GM12878 (cell line): ENCODE measurements around the gene SERTAD2. TPM values are rescaled to one million over a fixed set of nuclear protein-coding genes. Genes with fewer than 3 reads are reported as not detected.

Experiments
- BACH1 ChIP-seq: fragments of 450-650 bp; IDR thresholded peaks from 2 replicates; pipeline ENCODE4 v1.6.1; 2017; ENCODE audit warnings: mild to moderate bottlenecking, borderline replicate concordance
- BCL3 ChIP-seq: IDR thresholded peaks from 2 replicates; pipeline ENCODE4 v1.6.1; 2011; ENCODE audit warnings: borderline replicate concordance, low read depth, mild to moderate bottlenecking, moderate library complexity, low read length; ENCODE audit not compliant: insufficient read depth, poor library complexity, severe bottlenecking
- CBX3 ChIP-seq: fragments of 200-600 bp; sonication (generic); IDR thresholded peaks from 2 replicates; pipeline ENCODE4 v1.6.1; 2016; ENCODE audit warnings: low read depth, borderline replicate concordance
- E4F1 ChIP-seq: fragments of 450-650 bp; IDR thresholded peaks from 2 replicates; pipeline ENCODE4 v1.6.1; 2018; ENCODE audit warnings: borderline replicate concordance, mild to moderate bottlenecking; ENCODE audit not compliant: partially characterized antibody
- EED ChIP-seq: sonication (generic); IDR thresholded peaks from 2 replicates; pipeline ENCODE4 v1.6.1; 2016; ENCODE audit warnings: antibody characterized with exemption, low read depth
- FOS ChIP-seq: IDR thresholded peaks from 3 replicates; pipeline ENCODE4 v1.6.1; 2011; ENCODE audit warnings: borderline replicate concordance; ENCODE audit not compliant: insufficient read length; ENCODE audit errors: extremely low read depth
- IKZF1 ChIP-seq: fragments of 450-650 bp; conservative IDR thresholded peaks from 2 replicates; pipeline ENCODE4 v1.6.1; 2017; ENCODE audit warnings: antibody characterized with exemption, mild to moderate bottlenecking
- IKZF2 ChIP-seq, 2 experiments: fragments of 450-650 bp; IDR thresholded peaks; 2 replicates each; pipeline ENCODE4 v1.6.1; 2017; ENCODE audit warnings: mild to moderate bottlenecking in 2 of 2, moderate library complexity in 2 of 2
- KDM1A ChIP-seq: fragments of 200-600 bp; sonication (generic); IDR thresholded peaks from 2 replicates; pipeline ENCODE4 v1.6.1; 2016; ENCODE audit warnings: borderline replicate concordance
- KLF5 ChIP-seq: fragments of 450-650 bp; IDR thresholded peaks from 2 replicates; pipeline ENCODE4 v1.6.1; 2014; ENCODE audit warnings: mild to moderate bottlenecking; ENCODE audit not compliant: partially characterized antibody
- MAX ChIP-seq: IDR thresholded peaks from 2 replicates; pipeline ENCODE4 v1.6.1; 2012; ENCODE audit warnings: low read depth, low read length, improper control_type of control experiment
- MXI1 ChIP-seq: fragments of 150-350 bp; IDR thresholded peaks from 2 replicates; pipeline ENCODE4 v1.6.1; 2011; ENCODE audit warnings: low read depth, mild to moderate bottlenecking, inconsistent platforms, low read length, improper control_type of control experiment
- POLR2A ChIP-seq: IDR thresholded peaks from 2 replicates; pipeline ENCODE4 v1.6.1; 2011; ENCODE audit warnings: low read depth, mild to moderate bottlenecking, low read length
- POU2F2 ChIP-seq: IDR thresholded peaks from 3 replicates; pipeline ENCODE4 v1.6.1; 2011; ENCODE audit warnings: low read depth, mild to moderate bottlenecking, low read length, borderline replicate concordance
- PRDM15 ChIP-seq: fragments of 450-650 bp; formaldehyde crosslinking; IDR thresholded peaks from 2 replicates; pipeline ENCODE4 v1.4.0; 2020; ENCODE audit warnings: mild to moderate bottlenecking, moderate library complexity
- RBBP5 ChIP-seq: fragments of 200-600 bp; sonication (generic); conservative IDR thresholded peaks from 2 replicates; pipeline ENCODE4 v1.6.1; 2016
- RELB ChIP-seq: fragments of 450-650 bp; IDR thresholded peaks from 2 replicates; pipeline ENCODE4 v1.6.1; 2017; ENCODE audit warnings: low read depth, mild to moderate bottlenecking, moderate library complexity
- SREBF1 ChIP-seq: IDR thresholded peaks from 2 replicates; pipeline ENCODE4 v1.6.1; 2012; ENCODE audit warnings: mild to moderate bottlenecking, low read length
- STAT3 ChIP-seq: IDR thresholded peaks from 2 replicates; pipeline ENCODE4 v1.6.1; 2011; ENCODE audit warnings: low read depth, low read length, improper control_type of control experiment
- TAF1 ChIP-seq: IDR thresholded peaks from 2 replicates; pipeline ENCODE4 v1.6.1; 2011; ENCODE audit warnings: mild to moderate bottlenecking, low read depth, low read length, borderline replicate concordance
- TCF12 ChIP-seq: IDR thresholded peaks from 2 replicates; pipeline ENCODE4 v1.6.1; 2011; ENCODE audit warnings: low read depth, mild to moderate bottlenecking, low read length
- ZNF24 ChIP-seq: fragments of 450-650 bp; IDR thresholded peaks from 2 replicates; pipeline ENCODE4 v1.6.1; 2017; ENCODE audit warnings: antibody characterized with exemption, mild to moderate bottlenecking
- polyA plus RNA-seq, 11 experiments: library from polyadenylated mRNA; depleted of rRNA in 4 of 11; unstranded in 6 of 11; stranded (reverse) in 5 of 11; fragments of >200 nt; fragmentation: Nextera tagmentation in 4 of 11; fragmentation: Illumina TruSeq in 1 of 11; extraction: Ambion mirVana in 4 of 11; extraction: Trizol in 1 of 11; gene quantifications; 1 replicate in 1 of 11; 2 replicates in 10 of 11; pipeline versions ENCODE4 v1.2.1 to v1.2.3, GENCODE V29; 2011 to 2016; ENCODE audit warnings: inconsistent platforms in 2 of 11, missing spikeins in 2 of 11, low read depth in 1 of 11
- total RNA-seq, 4 experiments: library from RNA; depleted of rRNA in 3 of 4; stranded (reverse); fragments of >200 nt in 3 of 4; fragmentation: Illumina TruSeq in 1 of 4; extraction: Trizol in 1 of 4; gene quantifications; 2 replicates each; pipeline versions ENCODE4 v1.2.1 to v1.2.3, GENCODE V29; 2013 to 2021

SERTAD2 gene
- total and polyA plus RNA-seq, 10 of the 15 experiments (the other 5 are each of a cell fraction or from before 2014, with no cell fraction given): 7.9 to 28.7 (median 20.1) TPM

- TF ChIP-seq BCL3 (no peak), POLR2A (0 out of 2 replicates have a peak, but pooled peaks have one; percentile 33), TAF1 (no peak), SREBF1 (no peak), STAT3 (no peak), ZNF24 (no peak), IKZF2 (IDR thresholded peaks at IDR 0.05) (peak in 1 of 2 experiments; percentile 32; a peak in 2 of 4 replicates), RBBP5 (no peak), KLF5 (no peak), BACH1 (no peak; the same call in 1 of the 2 replicates), EED (peak; percentile 50; the same call in 1 of the 2 replicates), MAX (peak; percentile 66; the same call in 1 of the 2 replicates), POU2F2 (0 out of 3 replicates have a peak, but pooled peaks have one; percentile 12), MXI1 (peak; percentile 94), CBX3 (no peak), FOS (no peak), TCF12 (peak; percentile 76; the same call in 1 of the 2 replicates), E4F1 (no peak), RELB (no peak), PRDM15 (CRISPR knock-in tag) (no peak), IKZF1 (0 out of 2 replicates have a peak, but pooled peaks have one; percentile 20), KDM1A (no peak)
Observed at GRCh38 chr2:64637000-64637635, 16.6 kb downstream of the SERTAD2 start (continued).
